ENCODE results near the gene MGAT4A. TPM values are rescaled to one million over a fixed set of nuclear protein-coding genes. Genes with fewer than 3 reads are reported as not detected.

MGAT4A gene
- total and polyA plus RNA-seq, 10 of the 15 experiments (the other 5 are each of a cell fraction or from before 2014, with no cell fraction given): 4.3 to 23.4 (median 13.6) TPM

GRCh38 chr2:98759338-98759737, 28.4 kb upstream of the MGAT4A start (continued):
- no peak for TF ChIP-seq SIN3A (IDR thresholded peaks at IDR 0.05; ENCODE audit: low read depth, low read length)
- no peak for TF ChIP-seq JUND (IDR thresholded peaks at IDR 0.05; ENCODE audit: low read depth, low read length)
- no peak for TF ChIP-seq NFYA (IDR thresholded peaks at IDR 0.05; ENCODE audit: borderline replicate concordance, low read depth, low read length)
- no peak for TF ChIP-seq CEBPZ (IDR thresholded peaks at IDR 0.05; ENCODE audit: low read depth, low read length)
- no peak for TF ChIP-seq MXI1 (IDR thresholded peaks at IDR 0.05; ENCODE audit: low read depth, low read length)
- TF ChIP-seq ZBTB4 (CRISPR knock-in tag; IDR thresholded peaks at IDR 0.05): no peak
- no peak for TF ChIP-seq CHD2 (IDR thresholded peaks at IDR 0.05; ENCODE audit: borderline replicate concordance, low read depth, low read length)
- no peak for TF ChIP-seq YY1 (IDR thresholded peaks at IDR 0.05; ENCODE audit: low read depth, low read length)
- no peak for TF ChIP-seq POU2F2 (IDR thresholded peaks at IDR 0.05; ENCODE audit: borderline replicate concordance, low read depth, low read length)
- TF ChIP-seq PKNOX1 (IDR thresholded peaks at IDR 0.05): no peak
- no peak for TF ChIP-seq ZBTB11 (CRISPR knock-in tag; IDR thresholded peaks at IDR 0.05)
- no peak for TF ChIP-seq TAF1 (IDR thresholded peaks at IDR 0.05; ENCODE audit: borderline replicate concordance, low read depth, low read length)
- 0 out of 2 replicates have a peak, but pooled peaks have one; percentile 33 for TF ChIP-seq CBFB (IDR thresholded peaks at IDR 0.05; ENCODE audit: low read depth)
- no peak for TF ChIP-seq RCOR1 (conservative IDR thresholded peaks at IDR 0.05; ENCODE audit: low read depth, low read length)
- no peak for TF ChIP-seq KAT2A (conservative IDR thresholded peaks at IDR 0.05; ENCODE audit: control insufficient read depth, low read depth, low read length)
- TF ChIP-seq NR2C1 (IDR thresholded peaks at IDR 0.05): no peak

Data from GM12878 (cell line).